Heart right ventricle (tissue), 16 donors: ENCODE results near the gene MYLK. TPM values are rescaled to one million over a fixed set of nuclear protein-coding genes. Genes with fewer than 3 reads are reported as not detected.
A peak's percentile ranks its signal among the peaks of the same experiment; 100 is the strongest.

Experiments used
- ATAC-seq, 8 donors: fragments of 200-7000 bp; cut with Tn5 transposase; one replicate each; pipeline ENCODE4 v1.9.1; 2020; ENCODE audit warnings: mild to moderate bottlenecking in 8 of 8, moderate library complexity in 8 of 8, moderate number of reproducible peaks in 1 of 8
- DNase-seq, 2 donors: peaks; one replicate each; pipeline ENCODE4 v3.0.0-alpha.2; 2020
- H3K27ac ChIP-seq, 10 donors: fragments of 200-600 bp; sonication (generic) in 2 of 10; one replicate each; pipeline versions ENCODE4 v1.5.0 to v1.8.0; 2020 to 2022; ENCODE audit warnings: mild to moderate bottlenecking in 3 of 10
- H3K27me3 ChIP-seq, 7 donors: fragments of 200-600 bp; one replicate each; pipeline ENCODE4 v1.8.0; 2021 to 2022; ENCODE audit warnings: mild to moderate bottlenecking in 2 of 7
- H3K36me3 ChIP-seq, 9 donors: fragments of 200-600 bp; sonication (generic) in 1 of 9; one replicate each; pipeline versions ENCODE4 v1.5.0 to v1.8.0; 2020 to 2022; ENCODE audit warnings: mild to moderate bottlenecking in 2 of 9
- H3K4me1 ChIP-seq, 9 donors: fragments of 200-600 bp; sonication (generic) in 1 of 9; one replicate each; pipeline versions ENCODE4 v1.5.0 to v1.8.0; 2020 to 2022; ENCODE audit warnings: mild to moderate bottlenecking in 4 of 9
- H3K4me3 ChIP-seq, 10 donors: fragments of 200-600 bp; sonication (generic) in 2 of 10; one replicate each; pipeline versions ENCODE4 v1.5.0 to v1.8.0; 2020 to 2022; ENCODE audit warnings: mild to moderate bottlenecking in 7 of 10, moderate library complexity in 2 of 10
- H3K9me3 ChIP-seq, 11 donors: fragments of 200-600 bp in 10 of 11; sonication (generic) in 2 of 11; one replicate each; pipeline versions ENCODE4 v1.5.0 to v1.8.0; 2013 to 2022; ENCODE audit warnings: mild to moderate bottlenecking in 2 of 11, control low read depth in 1 of 11, moderate library complexity in 1 of 11
- WGBS, 2 donors: extraction: QIAGEN DNeasy Blood & Tissue Kit; methylation state at CpG; one replicate each; pipeline ENCODE4 v1.1.7; 2013; ENCODE audit warnings: inconsistent platforms in 1 of 2; 5-methylcytosine and 5-hydroxymethylcytosine counted together
- intact Hi-C, 10 donors: fragments of 100-400 bp; cut with DNase I; formaldehyde crosslinking; loops; one replicate each; pipeline versions ENCODE4 v1.11.1 to v1.14.2; 2022
- polyA plus RNA-seq, 2 donors: library from polyadenylated mRNA; stranded (reverse); fragments of 200-250 nt; gene quantifications; one replicate each; pipeline ENCODE4 v1.2.3, GENCODE V29; 2013
- total RNA-seq, 10 donors: library from RNA; stranded (reverse); fragmentation: NEBNext Ultra II Directional in 3 of 10; extraction: Animal tissue kit (Norgen Biotek cat#: 25700) in 3 of 10; gene quantifications; one replicate each; pipeline versions ENCODE4 v1.2.1 to v1.2.4, GENCODE V29; 2021 to 2023
- TF ChIP-seq, protein P1 (sequence below), 9 donors: fragments of 200-600 bp; sonication (generic) in 2 of 9; IDR thresholded peaks; one replicate each; pipeline versions ENCODE4 v1.5.0 to v1.8.0; 2021 to 2022; ENCODE audit warnings: antibody characterized with exemption in 9 of 9, mild to moderate bottlenecking in 5 of 9, moderate library complexity in 1 of 9
- donor health status: Arrhythmogenic right ventricular cardiomyopathy.
- donor health status: ischemic (EF 13 %, LVEDD 7.1; RV severe dilation, severe dysfunction).
- donor health status: healthy with polysubstance abuse.
- donor health status: DM: no; HTN: yes; CAD: no.
- donor health status: DM: no; HTN: no; CAD: no.
- donor health status: ischemic (EF 25% LVEDD 6.9; RV normal size, moderate dysfunction).
- donor health status: ischemic (EF 25% LVEDD 5.7; RV mildly dilated, moderate dysfunction).
- donor health status: healthy.
- donor health status: DM: yes; HTN: yes; CAD: no.
- donor health status: Ischemic cardiomyopathy.
- donor health status: ischemic (EF 35%, LVEDD 5.7; RV mildly dilated, moderate dysfunction).
- donor health status: nonischemic (EF 11% LVEDD 7.7; RV severe dilation, severe dysfunction).
- donor health status: DM: yes; HTN: yes; CAD: no.
- donor health status: PGD.
- donor health status: ischemic (EF 29% LVEDD 5.4; RV normal size, mild dysfunction).
- donor health status: nonischemic (EF 23%, LVEDD 6.1; RV moderate dilation, normal function).

The MYLK gene
- total and polyA plus RNA-seq, 12 donors = 5.6 to 20.6 (median 11.6) TPM

GRCh38 chr3:123682781-123683504 lies 201.2 kb downstream of the MYLK start:
- no peak for DNase-seq
- intact Hi-C loops = no loop called here
- Histone ChIP-seq H3K4me3 (no peak overlapping the region), H3K27me3 (no peaks in the 10 kb centered on the region), H3K9me3 (no peaks in the 10 kb centered on the region), H3K4me1 (peaks cover 0 to 24% (median 8%) of the 10 kb centered on the region in 9 donors), H3K36me3 (no peaks in the 10 kb centered on the region), H3K27ac (no peak overlapping the region)
- WGBS, 2 donors = 85 to 91% methylated on average over 10 of the region's 10 CpGs
- no peak for ATAC-seq
- TF ChIP-seq, protein P1, sequence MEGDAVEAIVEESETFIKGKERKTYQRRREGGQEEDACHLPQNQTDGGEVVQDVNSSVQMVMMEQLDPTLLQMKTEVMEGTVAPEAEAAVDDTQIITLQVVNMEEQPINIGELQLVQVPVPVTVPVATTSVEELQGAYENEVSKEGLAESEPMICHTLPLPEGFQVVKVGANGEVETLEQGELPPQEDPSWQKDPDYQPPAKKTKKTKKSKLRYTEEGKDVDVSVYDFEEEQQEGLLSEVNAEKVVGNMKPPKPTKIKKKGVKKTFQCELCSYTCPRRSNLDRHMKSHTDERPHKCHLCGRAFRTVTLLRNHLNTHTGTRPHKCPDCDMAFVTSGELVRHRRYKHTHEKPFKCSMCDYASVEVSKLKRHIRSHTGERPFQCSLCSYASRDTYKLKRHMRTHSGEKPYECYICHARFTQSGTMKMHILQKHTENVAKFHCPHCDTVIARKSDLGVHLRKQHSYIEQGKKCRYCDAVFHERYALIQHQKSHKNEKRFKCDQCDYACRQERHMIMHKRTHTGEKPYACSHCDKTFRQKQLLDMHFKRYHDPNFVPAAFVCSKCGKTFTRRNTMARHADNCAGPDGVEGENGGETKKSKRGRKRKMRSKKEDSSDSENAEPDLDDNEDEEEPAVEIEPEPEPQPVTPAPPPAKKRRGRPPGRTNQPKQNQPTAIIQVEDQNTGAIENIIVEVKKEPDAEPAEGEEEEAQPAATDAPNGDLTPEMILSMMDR (IDR thresholded peaks at IDR 0.05) = no peak

- TF ChIP-seq, protein P1 (IDR thresholded peaks at IDR 0.05) = no peak
- no peaks in the 10 kb centered on the region for H3K9me3 ChIP-seq
- H3K36me3 ChIP-seq = no peaks in the 10 kb centered on the region
- no peak overlapping the region for H3K4me3 ChIP-seq
- H3K27ac ChIP-seq = no peak overlapping the region
- intact Hi-C loops = no loop called here
- WGBS, 2 donors = 95 to 96% methylated on average over 6 of the region's 6 CpGs
- peaks cover 0 to 31% (median 11%) of the 10 kb centered on the region in 9 donors for H3K4me1 ChIP-seq
- H3K27me3 ChIP-seq = no peaks in the 10 kb centered on the region
- ATAC-seq (no peak), DNase-seq (no peak)
Observed at GRCh38 chr3:123682302-123682701, 201.8 kb downstream of the MYLK start.

- intact Hi-C loops = no loop called here
- no peak overlapping the region for H3K27ac ChIP-seq
- H3K4me1 ChIP-seq = peaks cover 0 to 45% (median 11%) of the 10 kb centered on the region in 9 donors
- no peaks in the 10 kb centered on the region for H3K36me3 ChIP-seq
- TF ChIP-seq, protein P1 (IDR thresholded peaks at IDR 0.05) = no peak
- no peaks in the 10 kb centered on the region for H3K27me3 ChIP-seq
- WGBS, 2 donors = 57% methylated on average over 8 of the region's 8 CpGs
- no peak for DNase-seq
- H3K4me3 ChIP-seq = no peak overlapping the region
- no peaks in the 10 kb centered on the region for H3K9me3 ChIP-seq
- ATAC-seq = peak in 1 of 8 donors; percentile 17
Observed at GRCh38 chr3:123679712-123680386, 204.3 kb downstream of the MYLK start.

- DNase-seq (no peak), ATAC-seq (peak in 4 of 8 donors; percentile 16 to 33 (median 30))
- intact Hi-C loops = no loop called here
- no peaks in the 10 kb centered on the region for H3K9me3 ChIP-seq
- 48 to 50% methylated on average over 8 of the region's 8 CpGs for WGBS, 2 donors
- peaks cover 0 to 45% (median 11%) of the 10 kb centered on the region in 9 donors for H3K4me1 ChIP-seq
- TF ChIP-seq, protein P1 (IDR thresholded peaks at IDR 0.05) = no peak
- no peaks in the 10 kb centered on the region for H3K36me3 ChIP-seq
- no peak overlapping the region for H3K4me3 ChIP-seq
- no peak overlapping the region for H3K27ac ChIP-seq
- no peaks in the 10 kb centered on the region for H3K27me3 ChIP-seq
Observed at GRCh38 chr3:123678108-123678511, 206.0 kb downstream of the MYLK start.
